H1 (cell line): ENCODE data around the gene PKD1L1. TPM values are rescaled to one million over a fixed set of nuclear protein-coding genes. Genes with fewer than 3 reads are reported as not detected.

ENCODE experiments used
- CTCF ChIA-PET: fragments of 300-600 bp; sonication (Branson Sonifier 250); formaldehyde crosslinking; loops from one replicate; lab custom pipeline; 2021; ENCODE audit not compliant: partially characterized antibody; lab: Charles Lee
- POLR2A ChIA-PET: fragments of 300-600 bp; sonication (Branson Sonifier 250); formaldehyde crosslinking; loops from one replicate; lab custom pipeline; 2021; ENCODE audit warnings: inconsistent platforms; ENCODE audit not compliant: partially characterized antibody; lab: Charles Lee
- DNase-seq, 2 experiments: peaks; one replicate each; pipeline versions ENCODE4 v3.0.0 to v3.0.0-alpha.2; 2010 to 2022; ENCODE audit warnings: low spot score in 2 of 2, low read depth in 1 of 2, mixed read lengths in 1 of 2
- FAIRE-seq: peaks from 2 replicates; lab custom pipeline; 2011; peaks lifted over from hg19 to GRCh38; lab: Jason Lieb, UNC
- H2AFZ ChIP-seq: 2 replicates; pipeline ENCODE4 v1.8.1; 2012; ENCODE audit warnings: low read length, inconsistent platforms
- H2AK5ac ChIP-seq: 2 replicates; pipeline ENCODE4 v1.6.1; 2013; ENCODE audit warnings: low read depth, low read length
- H2BK120ac ChIP-seq: replicated peaks from 2 replicates; pipeline ENCODE3; 2013; ENCODE audit warnings: low read depth, low read length, inconsistent platforms
- H2BK12ac ChIP-seq: 2 replicates; pipeline ENCODE4 v1.6.1; 2013; ENCODE audit warnings: low read depth, low read length
- H2BK15ac ChIP-seq: 2 replicates; pipeline ENCODE4 v1.6.1; 2013; ENCODE audit warnings: low read length
- H2BK20ac ChIP-seq: 2 replicates; pipeline ENCODE4 v1.6.1; 2013; ENCODE audit warnings: low read length
- H2BK5ac ChIP-seq: 2 replicates; pipeline ENCODE4 v1.6.1; 2013; ENCODE audit warnings: low read depth, low read length
- H3K14ac ChIP-seq: 2 replicates; pipeline ENCODE4 v1.6.1; 2013; ENCODE audit warnings: inconsistent platforms; ENCODE audit not compliant: insufficient read length
- H3K18ac ChIP-seq: 2 replicates; pipeline ENCODE4 v1.6.1; 2013; ENCODE audit warnings: low read length; ENCODE audit errors: extremely low read depth
- H3K23ac ChIP-seq: 2 replicates; pipeline ENCODE4 v1.6.1; 2013; ENCODE audit warnings: inconsistent platforms; ENCODE audit not compliant: insufficient read length
- H3K23me2 ChIP-seq: 2 replicates; pipeline ENCODE4 v1.6.1; 2013; ENCODE audit warnings: low read depth, low read length
- H3K27ac ChIP-seq: 2 replicates; pipeline ENCODE4 v1.6.1; 2011; ENCODE audit warnings: low read depth, low read length, inconsistent platforms
- H3K27me3 ChIP-seq, 4 experiments: replicated peaks in 1 of 4; 1 replicate in 1 of 4; 2 replicates in 3 of 4; pipeline versions ENCODE4 v1.6.1 to v1.8.1; 2011 to 2013; ENCODE audit warnings: low read length in 3 of 4, mild to moderate bottlenecking in 3 of 4, inconsistent platforms in 2 of 4, mixed read lengths in 2 of 4, moderate library complexity in 1 of 4; ENCODE audit not compliant: control insufficient read depth in 3 of 4, insufficient read depth in 3 of 4; ENCODE audit errors: extremely low read depth in 1 of 4
- H3K36me3 ChIP-seq, 4 experiments: 2 replicates each; pipeline versions ENCODE4 v1.6.1 to v1.8.1; 2011 to 2013; ENCODE audit warnings: mild to moderate bottlenecking in 4 of 4, low read length in 3 of 4, moderate library complexity in 2 of 4, control low read depth in 1 of 4, inconsistent platforms in 1 of 4; ENCODE audit not compliant: insufficient read depth in 4 of 4, control insufficient read depth in 2 of 4
- H3K4ac ChIP-seq: replicated peaks from 2 replicates; pipeline ENCODE3; 2013; ENCODE audit warnings: low read length, low read depth, mixed read lengths, inconsistent platforms; ENCODE audit not compliant: insufficient read length
- H3K4me1 ChIP-seq, 4 experiments: replicated peaks in 1 of 4; 1 replicate in 1 of 4; 2 replicates in 3 of 4; pipeline versions ENCODE4 v1.6.1 to v1.8.1; 2011 to 2013; ENCODE audit warnings: low read length in 3 of 4, inconsistent platforms in 2 of 4, mixed read lengths in 1 of 4; ENCODE audit not compliant: insufficient read depth in 4 of 4, control insufficient read depth in 3 of 4
- H3K4me2 ChIP-seq, 2 experiments: 2 replicates each; pipeline versions ENCODE4 v1.6.1 to v1.8.1; 2011 to 2013; ENCODE audit warnings: low read depth in 2 of 2, low read length in 2 of 2, control low read depth in 1 of 2, inconsistent platforms in 1 of 2, mild to moderate bottlenecking in 1 of 2; ENCODE audit not compliant: insufficient read depth in 1 of 2
- H3K4me3 ChIP-seq, 4 experiments: fragments of 200-600, 300-600 bp in 1 of 4; sonication (generic), shearing (Covaris generic), sonication (Bioruptor Twin) in 1 of 4; 2 replicates each; pipeline versions ENCODE4 v1.5.1 to v1.8.1; 2011 to 2016; ENCODE audit warnings: low read length in 4 of 4, low read depth in 3 of 4, control low read depth in 2 of 4, inconsistent platforms in 2 of 4, mild to moderate bottlenecking in 2 of 4, mixed read lengths in 1 of 4, moderate library complexity in 1 of 4; ENCODE audit not compliant: insufficient read depth in 2 of 4; ENCODE audit errors: extremely low read depth in 1 of 4
- H3K56ac ChIP-seq: replicated peaks from 2 replicates; pipeline ENCODE3; 2013; ENCODE audit warnings: low read depth, mild to moderate bottlenecking, mixed read lengths, low read length, inconsistent platforms; ENCODE audit not compliant: insufficient read length
- H3K79me1 ChIP-seq: 2 replicates; pipeline ENCODE4 v1.6.1; 2013; ENCODE audit warnings: low read depth, low read length, control low read depth
- H3K79me2 ChIP-seq, 2 experiments: 2 replicates each; pipeline versions ENCODE4 v1.6.1 to v1.8.1; 2012 to 2013; ENCODE audit warnings: low read length in 2 of 2, mild to moderate bottlenecking in 2 of 2, inconsistent platforms in 1 of 2; ENCODE audit not compliant: insufficient read depth in 2 of 2, control insufficient read depth in 1 of 2
- H3K9ac ChIP-seq, 4 experiments: replicated peaks in 1 of 4; 1 replicate in 1 of 4; 2 replicates in 3 of 4; pipeline versions ENCODE4 v1.6.1 to v1.8.1; 2011 to 2013; ENCODE audit warnings: low read depth in 3 of 4, low read length in 3 of 4, control low read depth in 2 of 4, mild to moderate bottlenecking in 2 of 4, moderate library complexity in 2 of 4, inconsistent platforms in 1 of 4; ENCODE audit errors: extremely low read depth in 1 of 4
- H3K9me3 ChIP-seq, 2 experiments: 2 replicates each; pipeline versions ENCODE4 v1.6.1 to v1.8.1; 2012 to 2013; ENCODE audit warnings: mild to moderate bottlenecking in 2 of 2, moderate library complexity in 2 of 2, control low read depth in 1 of 2, inconsistent platforms in 1 of 2, low read depth in 1 of 2, low read length in 1 of 2, mixed read lengths in 1 of 2; ENCODE audit not compliant: insufficient read depth in 2 of 2
- H4K20me1 ChIP-seq, 2 experiments: replicated peaks in 1 of 2; 2 replicates each; pipeline versions ENCODE3 to v1.8.1; 2011 to 2013; ENCODE audit warnings: inconsistent platforms in 2 of 2, low read length in 2 of 2, mild to moderate bottlenecking in 1 of 2; ENCODE audit not compliant: insufficient read depth in 2 of 2, control insufficient read depth in 1 of 2
- H4K5ac ChIP-seq: 2 replicates; pipeline ENCODE4 v1.6.1; 2013; ENCODE audit warnings: low read length, low read depth, mixed read lengths, inconsistent platforms; ENCODE audit not compliant: insufficient read length
- H4K8ac ChIP-seq: 2 replicates; pipeline ENCODE4 v1.8.0; 2013; ENCODE audit warnings: mild to moderate bottlenecking, moderate library complexity, low read length, inconsistent platforms; ENCODE audit not compliant: insufficient read depth; ENCODE audit errors: extremely low read depth
- H4K91ac ChIP-seq: replicated peaks from 2 replicates; pipeline ENCODE3; 2013; ENCODE audit warnings: low read length, mixed read lengths, inconsistent platforms; ENCODE audit not compliant: insufficient read length
- BACH1 ChIP-seq: IDR thresholded peaks from 2 replicates; pipeline ENCODE4 v1.6.1; 2012; ENCODE audit warnings: low read length, improper control_type of control experiment
- BCL11A ChIP-seq, 2 experiments: IDR thresholded peaks; one replicate each; pipeline ENCODE4 v1.6.1; 2011; ENCODE audit warnings: low read depth in 2 of 2, low read length in 2 of 2, mild to moderate bottlenecking in 2 of 2
- BRCA1 ChIP-seq: IDR thresholded peaks from 2 replicates; pipeline ENCODE4 v1.6.1; 2012; ENCODE audit warnings: low read depth, low read length, improper control_type of control experiment
- CBX5 ChIP-seq: fragments of 300-800, 300-1000 bp; sonication (generic); IDR thresholded peaks from 2 replicates; pipeline ENCODE4 v1.7.1; 2016; ENCODE audit warnings: antibody characterized with exemption, low read length, low read depth
- CHD2 ChIP-seq: IDR thresholded peaks from 2 replicates; pipeline ENCODE4 v1.6.1; 2012; ENCODE audit warnings: low read length, improper control_type of control experiment
- CREB1 ChIP-seq: IDR thresholded peaks from 2 replicates; pipeline ENCODE4 v1.6.1; 2012; ENCODE audit warnings: inconsistent platforms
- JUN ChIP-seq: IDR thresholded peaks from 2 replicates; pipeline ENCODE4 v1.6.1; 2011; ENCODE audit warnings: low read depth, mild to moderate bottlenecking, improper control_type of control experiment, low read length
- KDM1A ChIP-seq: fragments of 200-600, 300-600 bp; sonication (generic); IDR thresholded peaks from 2 replicates; pipeline ENCODE4 v1.7.1; 2016; ENCODE audit warnings: mild to moderate bottlenecking, low read length, borderline replicate concordance
- PHF8 ChIP-seq: fragments of 200-600 bp; sonication (generic); conservative IDR thresholded peaks from 2 replicates; pipeline ENCODE4 v1.7.1; 2012; ENCODE audit warnings: low read depth, mild to moderate bottlenecking, inconsistent platforms, low read length, moderate library complexity
- SIRT6 ChIP-seq: IDR thresholded peaks from one replicate; pipeline ENCODE4 v1.7.1; 2012; ENCODE audit warnings: low read length, inconsistent platforms
- SUZ12 ChIP-seq: fragments of 200-600 bp; sonication (generic); IDR thresholded peaks from 2 replicates; pipeline ENCODE4 v1.6.1; 2012; ENCODE audit warnings: mild to moderate bottlenecking, inconsistent platforms, low read length, moderate library complexity, mixed read lengths
- TAF7 ChIP-seq: optimal IDR thresholded peaks from 2 replicates; pipeline ENCODE3; 2011; ENCODE audit warnings: low read depth, mild to moderate bottlenecking, inconsistent platforms, low read length, moderate library complexity, borderline replicate concordance
- WGBS, 2 experiments: shearing (Covaris generic) in 1 of 2; methylation state at CpG; one replicate each; pipeline versions ENCODE4 v1.1.6 to v1.1.7; 2013 to 2015; ENCODE audit warnings: low lambda C conversion rate in 2 of 2, mixed read lengths in 2 of 2, inconsistent platforms in 1 of 2, low coverage in 1 of 2, missing lambda C conversion rate in 1 of 2; ENCODE audit not compliant: insufficient replicate concordance in 2 of 2, insufficient coverage in 1 of 2, insufficient read length in 1 of 2; ENCODE audit errors: extremely low coverage in 1 of 2, missing lambda C conversion rate in 1 of 2; 5-methylcytosine and 5-hydroxymethylcytosine counted together
- polyA plus RNA-seq, 7 experiments: library from polyadenylated mRNA; depleted of rRNA in 3 of 7; stranded (reverse) in 5 of 7; unstranded in 2 of 7; fragments of >200 nt in 5 of 7; fragments of 200-250 nt in 2 of 7; gene quantifications; 1 replicate in 5 of 7; 2 replicates in 1 of 7; 4 replicates in 1 of 7; pipeline versions ENCODE4 v1.2.1 to v1.2.3, GENCODE V29; 2011 to 2013; ENCODE audit warnings: missing spikeins in 2 of 7, mixed read lengths in 2 of 7
- total RNA-seq: library from RNA; stranded (reverse); fragmentation: NEBNext Ultra II Directional; extraction: Animal tissue kit (Norgen Biotek cat#: 25700); gene quantifications from 2 replicates; pipeline ENCODE4 v1.2.1, GENCODE V29; 2021

PKD1L1 gene
- total and polyA plus RNA-seq, 2 of the 8 experiments (the other 6 are each of a cell fraction or from before 2014, with no cell fraction given), result 0.22 to 0.35 TPM

GRCh38 chr7:47779341-47779771 lies 168.9 kb downstream of the PKD1L1 start:
- Histone ChIP-seq H3K4me2 (no peak overlapping the region), H2BK20ac (no peak overlapping the region), H3K27ac (no peak overlapping the region), H4K5ac (no peak overlapping the region), H3K36me3 (no peaks in the 10 kb centered on the region), H3K14ac (no peak overlapping the region), H3K23me2 (no peaks in the 10 kb centered on the region), H4K8ac (no peak overlapping the region), H3K4ac (no peak overlapping the region), H3K27me3 (no peaks in the 10 kb centered on the region), H3K56ac (no peak overlapping the region), H2BK15ac (no peak overlapping the region), H4K91ac (no peak overlapping the region), H3K9me3 (0 out of 4 replicates have a peak, but pooled peaks cover 0 to 3% of the 10 kb centered on the region in 2 experiments), H3K79me2 (no peaks in the 10 kb centered on the region), H3K4me1 (no peaks in the 10 kb centered on the region), H3K79me1 (no peaks in the 10 kb centered on the region), H2BK12ac (no peak overlapping the region), H2BK5ac (no peak overlapping the region), H3K4me3 (no peak overlapping the region), H3K9ac (no peak overlapping the region), H4K20me1 (no peaks in the 10 kb centered on the region), H2BK120ac (no peak overlapping the region), H2AK5ac (no peak overlapping the region), H3K23ac (no peak overlapping the region), H3K18ac (no peak overlapping the region), H2AFZ (no peak overlapping the region)
- TF ChIP-seq KDM1A (no peak), JUN (no peak), CBX5 (no peak), TAF7 (no peak), CREB1 (no peak), CHD2 (no peak), PHF8 (no peak), BRCA1 (no peak), SIRT6 (no peak), BCL11A (IDR thresholded peaks at IDR 0.05; ENCODE audit: low read depth in 2 of 2, low read length in 2 of 2) (no peak), SUZ12 (no peak), BACH1 (no peak)
- FAIRE-seq (no peak), DNase-seq (no peak)
- ChIA-PET CTCF (no interaction called here), POLR2A (no interaction called here)
- WGBS, 2 experiments, result 85% methylated on average over 7 of the region's 7 CpGs; no CpG with 5 or more reads in 1 of the 2 experiments
